Motor neuron (in vitro differentiated cells): Measurements from ENCODE around the gene DIP2B. TPM values are rescaled to one million over a fixed set of nuclear protein-coding genes. Genes with fewer than 3 reads are reported as not detected.

Experiments used
- ATAC-seq, 8 experiments: fragments of 200-7000 bp; cut with Tn5 transposase; replicated peaks in 6 of 8; 2 replicates each; pipeline ENCODE4 v1.8.0; 2021; ENCODE audit warnings: mild to moderate bottlenecking in 8 of 8, moderate library complexity in 8 of 8
- H3K27ac ChIP-seq, 2 donors: fragments of 250-450 bp; sonication (Bioruptor Pico); 2 replicates each; pipeline ENCODE4 v1.9.0; 2021; ENCODE audit warnings: antibody characterized with exemption in 2 of 2, mild to moderate bottlenecking in 2 of 2, moderate library complexity in 1 of 2
- H3K4me1 ChIP-seq, 2 donors: fragments of 250-450 bp; sonication (Bioruptor Pico); replicated peaks in 1 of 2; 2 replicates each; pipeline ENCODE4 v1.6.1; 2021; ENCODE audit warnings: antibody characterized with exemption in 2 of 2, mild to moderate bottlenecking in 2 of 2, moderate library complexity in 1 of 2
- H3K4me3 ChIP-seq, 5 donors: fragments of 250-450 bp; sonication (Bioruptor Pico); 2 replicates each; pipeline ENCODE4 v1.9.0; 2021; ENCODE audit warnings: antibody characterized with exemption in 5 of 5, mild to moderate bottlenecking in 5 of 5, moderate library complexity in 4 of 5
- WGBS, 10 experiments: fragments of 450-650 bp; shearing (Covaris generic); methylation state at CpG; one replicate each; pipeline ENCODE4 v1.0.0; 2022; 5-methylcytosine and 5-hydroxymethylcytosine counted together
- in situ Hi-C, 9 experiments: fragments of 400-800 bp; cut with MboI; loops; one replicate each; pipeline ENCODE4 v1.15.0; 2021; ENCODE audit warnings: low sequenced_read_pairs in 9 of 9, low pct_unique_long_range_greater_than_20kb in 2 of 9; ENCODE audit not compliant: unreplicated experiment in 9 of 9
- total RNA-seq, 8 experiments: library from RNA; unstranded; fragments of 300-600 nt; gene quantifications; 2 replicates each; pipeline versions ENCODE4 v1.2.3 to v1.2.4, GENCODE V29; 2022

DIP2B gene
- total RNA-seq, 8 experiments from 2014 or later = 20.8 to 68.6 (median 29.9) TPM

DNA sequence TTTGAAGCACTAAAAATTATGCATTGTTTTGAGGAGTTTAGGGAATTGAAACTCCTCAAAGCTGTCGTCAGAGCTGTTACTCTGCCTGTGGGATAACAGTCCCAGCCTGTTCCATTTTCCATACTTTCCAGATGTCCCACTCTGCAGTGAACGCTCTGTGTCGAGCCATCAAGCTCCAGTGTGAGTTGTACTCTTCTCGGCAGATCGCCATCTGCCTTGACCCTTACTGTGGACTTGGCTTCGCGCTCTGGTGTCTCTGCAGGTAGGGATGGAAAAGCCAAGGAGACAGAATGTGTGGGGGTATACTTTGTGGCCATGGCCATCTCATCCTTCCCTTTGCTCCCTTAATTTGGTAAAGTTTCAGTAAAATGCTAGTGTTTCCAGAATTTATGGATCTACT, 223.6 kb downstream of the DIP2B start:
- in situ Hi-C loops = no loop called here
- Histone ChIP-seq H3K4me1 (no peaks in the 10 kb centered on the region), H3K27ac (no peak overlapping the region), H3K4me3 (no peak overlapping the region)
- ATAC-seq = no peak
- 30 to 96% (median 92%) methylated on average over 2 to 5 of the region's 7 CpGs; no CpG with 5 or more reads in 3 of the 10 experiments for WGBS, 10 experiments

DNA sequence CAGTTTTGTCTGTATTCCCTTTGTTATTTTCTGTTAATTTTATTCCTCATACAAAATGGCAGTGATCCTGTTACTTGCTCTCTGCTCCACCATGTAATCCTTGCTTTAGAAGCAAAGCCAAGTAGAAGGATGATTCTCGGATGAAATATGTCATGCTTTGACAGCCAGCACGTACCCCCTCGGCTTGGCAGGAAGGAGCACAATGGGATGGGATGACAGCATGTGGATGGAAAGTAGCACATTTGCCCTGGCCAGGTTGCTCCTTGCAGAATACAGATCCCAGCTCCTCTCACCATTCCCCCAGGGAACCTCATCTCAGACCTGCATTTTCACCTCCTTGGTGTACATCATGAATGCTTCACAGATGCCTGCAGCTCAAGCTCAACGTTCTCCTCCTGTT, 224.1 kb downstream of the DIP2B start:
- in situ Hi-C loops = no loop called here
- WGBS, 10 experiments = 56 to 100% (median 92%) methylated on average over 2 to 4 of the region's 4 CpGs; no CpG with 5 or more reads in 3 of the 10 experiments
- Histone ChIP-seq H3K27ac (no peak overlapping the region), H3K4me1 (no peaks in the 10 kb centered on the region), H3K4me3 (no peak overlapping the region)
- no peak for ATAC-seq

GRCh38 chr12:50732591-50732990, 227.8 kb downstream of the DIP2B start:
- Histone ChIP-seq H3K4me3 (no peak overlapping the region), H3K27ac (no peak overlapping the region), H3K4me1 (no peaks in the 10 kb centered on the region)
- in situ Hi-C loops = no loop called here
- WGBS, 10 experiments = 45 to 100% (median 95%) methylated on average over 1 to 7 of the region's 9 CpGs; no CpG with 5 or more reads in 1 of the 10 experiments
- ATAC-seq = peak in 4 of 8 experiments; percentile 47 to 65 (median 52)

- Histone ChIP-seq H3K4me3 (no peak overlapping the region), H3K4me1 (no peaks in the 10 kb centered on the region), H3K27ac (no peak overlapping the region)
- ATAC-seq = no peak
- WGBS, 10 experiments = 68 to 100% (median 87%) methylated on average over 1 to 3 of the region's 3 CpGs; no CpG with 5 or more reads in 3 of the 10 experiments
- in situ Hi-C loops = no loop called here
Observed at GRCh38 chr12:50733706-50734105, 228.9 kb downstream of the DIP2B start.

DNA sequence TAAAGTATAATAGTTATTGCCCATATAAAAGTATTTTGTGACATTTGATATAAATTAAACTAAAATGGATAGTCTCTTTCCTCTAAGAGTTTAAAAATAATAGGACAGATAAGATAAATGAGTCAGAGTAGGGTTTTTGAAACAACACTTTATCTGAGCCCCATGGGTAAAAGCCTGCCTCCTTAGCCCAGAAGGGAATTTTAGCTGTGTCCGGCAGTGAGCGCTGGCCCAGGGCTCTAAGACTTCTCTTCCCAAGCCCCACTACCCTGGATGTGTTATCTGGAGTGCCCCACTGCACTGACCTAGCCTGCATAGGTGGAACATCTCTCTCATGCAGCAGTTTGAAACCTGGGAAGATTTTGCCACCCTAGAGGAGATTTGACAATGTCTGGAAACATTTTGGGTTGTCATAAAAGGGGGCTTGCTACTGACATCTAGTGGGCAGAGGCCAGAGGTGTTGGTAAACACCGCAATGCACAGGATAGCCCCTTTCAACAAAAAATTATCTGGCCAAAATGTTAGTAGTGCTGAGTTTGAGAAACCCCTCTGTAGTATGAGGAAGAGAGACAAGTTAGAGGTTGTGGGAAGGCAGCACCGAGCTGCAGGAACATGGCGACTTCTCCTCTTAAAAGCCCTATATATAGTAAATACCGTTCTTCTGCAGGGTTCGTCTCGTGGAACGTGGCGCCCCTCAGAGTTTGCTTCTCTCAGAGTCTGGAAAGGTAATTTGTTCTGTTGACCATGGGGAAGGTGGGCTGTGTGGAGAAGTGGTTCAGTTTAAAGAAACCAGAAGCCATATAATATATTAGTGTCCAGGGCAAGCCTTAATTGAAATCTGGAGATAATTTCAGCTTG, 229.9 kb downstream of the DIP2B start:
- no peaks in the 10 kb centered on the region for H3K4me1 ChIP-seq
- in situ Hi-C loops = no loop called here
- WGBS, 10 experiments = 50 to 100% (median 78%) methylated on average over 2 to 8 of the region's 10 CpGs; no CpG with 5 or more reads in 3 of the 10 experiments
- H3K4me3 ChIP-seq = no peak overlapping the region
- H3K27ac ChIP-seq = no peak overlapping the region
- peak in 6 of 8 experiments; percentile 38 to 86 (median 48) for ATAC-seq

GRCh38 chr12:50739611-50740010, 234.8 kb downstream of the DIP2B start:
- Histone ChIP-seq H3K27ac (no peak overlapping the region), H3K4me3 (no peak overlapping the region), H3K4me1 (no peaks in the 10 kb centered on the region)
- in situ Hi-C loops = no loop called here
- 80 to 100% (median 87%) methylated on average over 1 to 3 of the region's 7 CpGs; no CpG with 5 or more reads in 6 of the 10 experiments for WGBS, 10 experiments
- no peak for ATAC-seq

DNA sequence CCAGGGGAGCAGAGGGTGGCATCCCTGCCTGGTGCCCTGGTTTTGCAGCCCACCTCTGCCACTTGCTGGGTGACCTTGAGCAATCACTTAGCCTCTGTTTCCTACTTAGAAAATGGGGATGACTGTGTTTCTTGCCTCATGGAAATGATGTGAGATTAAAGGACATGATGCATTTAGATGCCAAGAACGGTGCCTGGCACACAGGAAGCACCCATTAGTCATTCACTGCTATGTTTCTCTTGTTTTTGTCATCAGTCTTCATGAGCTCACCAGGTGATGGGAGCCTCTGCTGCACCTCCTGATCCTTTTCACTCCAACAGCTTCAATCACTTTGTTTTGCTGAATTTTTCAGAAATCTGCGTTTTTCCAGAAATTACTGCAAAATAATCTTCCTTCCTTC, 235.5 kb downstream of the DIP2B start:
- Histone ChIP-seq H3K27ac (no peak overlapping the region), H3K4me3 (no peak overlapping the region), H3K4me1 (no peaks in the 10 kb centered on the region)
- ATAC-seq = no peak
- in situ Hi-C loops = no loop called here
- WGBS, 10 experiments = 53 to 100% (median 90%) methylated on average over 1 to 2 of the region's 2 CpGs; no CpG with 5 or more reads in 5 of the 10 experiments

DNA sequence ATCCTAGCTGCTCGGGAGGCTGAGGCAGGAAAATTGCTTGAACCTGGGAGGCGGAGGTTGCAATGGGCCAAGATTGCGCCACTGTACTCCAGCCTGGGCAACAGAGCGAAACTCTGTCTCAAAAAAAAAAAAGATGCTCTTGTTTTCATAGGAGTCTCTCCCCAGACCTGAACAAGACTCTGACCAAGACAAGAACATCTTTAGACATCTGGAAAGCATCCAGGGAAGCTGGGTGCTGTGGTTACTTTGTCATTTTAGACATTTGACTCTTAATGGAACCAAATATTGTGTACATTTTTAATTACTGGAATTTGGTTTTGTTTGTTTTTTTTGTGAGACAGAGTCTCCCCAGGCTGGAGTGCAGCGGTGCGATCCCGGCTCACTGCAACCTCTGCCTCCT, 238.0 kb downstream of the DIP2B start:
- Histone ChIP-seq H3K4me3 (no peak overlapping the region), H3K27ac (no peak overlapping the region), H3K4me1 (no peaks in the 10 kb centered on the region)
- no peak for ATAC-seq
- in situ Hi-C loops = no loop called here
- 95 to 100% (median 100%) methylated on average over 3 to 4 of the region's 7 CpGs; no CpG with 5 or more reads in 6 of the 10 experiments for WGBS, 10 experiments

GRCh38 chr12:50745861-50746260, 241.1 kb downstream of the DIP2B start:
- no peak overlapping the region for H3K27ac ChIP-seq
- WGBS, 10 experiments = 65 to 100% (median 89%) methylated on average over 1 to 4 of the region's 4 CpGs; no CpG with 5 or more reads in 1 of the 10 experiments
- H3K4me3 ChIP-seq = no peak overlapping the region
- no peak for ATAC-seq
- no peaks in the 10 kb centered on the region for H3K4me1 ChIP-seq
- in situ Hi-C loops = no loop called here

- in situ Hi-C loops = no loop called here
Observed at GRCh38 chr12:50746431-50746830, 241.6 kb downstream of the DIP2B start.

DNA sequence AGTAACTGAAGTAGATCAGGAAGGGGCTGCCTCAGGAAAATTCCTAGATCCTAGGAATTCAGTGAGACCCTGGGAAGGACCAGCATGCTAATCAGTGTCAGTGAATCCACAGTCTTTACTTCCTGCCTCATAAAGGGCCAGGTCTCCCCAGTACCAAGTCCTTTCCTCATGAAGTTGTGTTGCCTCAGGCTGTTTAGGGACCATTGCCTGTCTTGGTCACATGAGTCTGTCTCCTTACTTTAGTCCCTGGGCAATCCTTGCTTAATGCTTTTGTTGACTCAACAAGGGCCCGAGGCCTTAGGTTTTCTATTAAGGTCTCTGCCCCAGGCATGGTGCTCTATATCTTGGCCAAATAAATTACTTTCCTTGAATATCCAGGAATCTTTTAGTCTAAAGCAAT, 243.0 kb downstream of the DIP2B start:
- in situ Hi-C loops = no loop called here
- Histone ChIP-seq H3K4me3 (no peak overlapping the region), H3K4me1 (no peaks in the 10 kb centered on the region), H3K27ac (no peak overlapping the region)
- ATAC-seq = no peak
- 100% methylated on average over 1 of the region's 1 CpG; no CpG with 5 or more reads in 7 of the 10 experiments for WGBS, 10 experiments

More at GRCh38 chr12:50746431-50746830, 241.6 kb downstream of the DIP2B start:
- ATAC-seq = no peak
- Histone ChIP-seq H3K4me1 (no peaks in the 10 kb centered on the region), H3K4me3 (no peak overlapping the region), H3K27ac (no peak overlapping the region)
- 55 to 100% (median 100%) methylated on average over 1 to 3 of the region's 3 CpGs for WGBS, 10 experiments

DNA sequence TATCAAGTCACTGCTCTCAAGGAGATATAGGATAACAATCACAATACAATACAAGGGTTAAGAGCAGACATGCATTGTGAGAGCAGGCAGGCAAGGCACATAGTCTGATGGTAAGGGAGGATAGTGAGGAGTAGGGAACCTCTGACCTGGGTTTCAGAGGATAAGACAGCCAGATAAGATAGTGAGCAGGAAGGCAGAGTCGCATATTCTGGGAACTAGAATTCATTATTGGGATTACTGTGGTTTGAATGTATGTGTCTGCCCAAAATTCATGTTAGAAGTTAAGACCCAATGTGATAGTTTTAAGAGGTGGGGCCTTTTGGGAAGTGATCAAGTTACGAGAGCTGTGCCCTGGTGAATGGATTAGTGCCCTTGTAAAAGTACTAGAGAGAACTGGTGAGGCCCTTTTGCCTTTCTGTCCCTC, 244.7 kb downstream of the DIP2B start:
- in situ Hi-C loops = no loop called here
- ATAC-seq = peak in 3 of 8 experiments; percentile 21 to 65 (median 55)
- whole genome bisulfite sequencing, 10 experiments = 33 to 100% (median 100%) methylated on average over 1 to 2 of the region's 2 CpGs; no CpG with 5 or more reads in 1 of the 10 experiments
- Histone ChIP-seq H3K4me1 (no peaks in the 10 kb centered on the region), H3K4me3 (no peak overlapping the region), H3K27ac (no peak overlapping the region)

GRCh38 chr12:50750366-50750765, 245.6 kb downstream of the DIP2B start:
- no peak overlapping the region for H3K4me3 ChIP-seq
- WGBS, 10 experiments = 80 to 100% (median 98%) methylated on average over 1 to 4 of the region's 4 CpGs
- no peak for ATAC-seq
- H3K27ac ChIP-seq = no peak overlapping the region
- H3K4me1 ChIP-seq = no peaks in the 10 kb centered on the region
- in situ Hi-C loops = loop anchor here in 1 of 9 experiments (25.0 kb wide), 1 partner anchor 237 kb away; no protein-coding TSS in a partner anchor
